GM18951 (cell line): ENCODE results near the gene RAB1B.
"Not testable (repeated sequence)": the region's sequence is repeated elsewhere in the genome, so short reads cannot be mapped to it uniquely, and the experiment has no call there.

Experiments
- POLR2A ChIP-seq: IDR thresholded peaks from 4 replicates; pipeline ENCODE4 v1.6.1; 2011; ENCODE audit warnings: mild to moderate bottlenecking; ENCODE audit not compliant: insufficient read length, insufficient read depth; ENCODE audit errors: extremely low read depth
- in situ Hi-C: fragments of 300-500 bp; cut with MboI; formaldehyde crosslinking; loops from one replicate; pipeline ENCODE4 v1.12.0; 2022; ENCODE audit warnings: low sequenced_read_pairs, mixed read lengths, inconsistent platforms; ENCODE audit not compliant: unreplicated experiment

RAB1B gene

DNA sequence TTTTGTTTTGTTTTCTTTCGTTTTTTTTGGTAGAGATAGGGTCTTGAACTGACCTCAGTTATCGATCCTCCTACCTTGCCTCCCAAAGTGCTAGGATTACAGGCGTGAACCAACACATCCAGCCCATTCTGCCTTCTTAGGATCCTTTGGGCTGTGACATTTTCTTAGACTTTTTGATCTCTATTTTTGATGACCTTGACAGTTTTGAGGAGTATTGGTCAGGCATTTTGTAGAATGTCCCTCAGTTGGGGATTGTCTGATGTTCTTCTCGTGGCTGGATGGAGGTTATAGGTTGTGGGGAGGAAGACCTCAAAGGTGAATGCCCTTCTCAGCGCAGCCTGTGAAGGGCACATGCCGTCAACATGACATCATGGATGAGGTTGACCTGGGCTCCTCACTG is 19.5 kb upstream of the RAB1B start:
- no peak for TF ChIP-seq POLR2A
- in situ Hi-C loops = no loop called here

- no peak for TF ChIP-seq POLR2A
- in situ Hi-C loops = no loop called here
Measured at GRCh38 chr11:66251809-66252208, 16.6 kb upstream of the RAB1B start.

DNA sequence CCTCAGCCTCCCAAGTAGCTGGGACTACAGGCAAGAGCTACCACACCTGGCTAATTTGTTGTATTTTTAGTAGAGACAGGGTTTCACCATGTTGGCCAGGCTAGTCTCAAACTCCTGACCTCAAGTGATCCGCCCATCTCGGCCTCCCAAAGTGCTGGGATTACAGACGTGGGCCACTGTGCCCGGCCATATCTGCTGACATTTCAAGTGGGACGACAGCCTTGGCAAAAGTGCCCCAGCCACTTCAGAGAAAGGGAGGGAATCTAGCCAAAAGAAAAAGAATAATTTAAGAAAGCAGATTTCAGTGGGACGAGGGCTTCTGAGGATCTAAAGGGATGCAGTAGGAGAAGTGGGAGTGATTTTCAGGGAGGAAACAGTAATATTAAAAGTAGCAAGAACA is 15.4 kb upstream of the RAB1B start:
- in situ Hi-C loops = not testable (repeated sequence)

GRCh38 chr11:66258473-66258893 is 10.0 kb upstream of the RAB1B start:
- in situ Hi-C loops = no loop called here
- TF ChIP-seq POLR2A = no peak

DNA sequence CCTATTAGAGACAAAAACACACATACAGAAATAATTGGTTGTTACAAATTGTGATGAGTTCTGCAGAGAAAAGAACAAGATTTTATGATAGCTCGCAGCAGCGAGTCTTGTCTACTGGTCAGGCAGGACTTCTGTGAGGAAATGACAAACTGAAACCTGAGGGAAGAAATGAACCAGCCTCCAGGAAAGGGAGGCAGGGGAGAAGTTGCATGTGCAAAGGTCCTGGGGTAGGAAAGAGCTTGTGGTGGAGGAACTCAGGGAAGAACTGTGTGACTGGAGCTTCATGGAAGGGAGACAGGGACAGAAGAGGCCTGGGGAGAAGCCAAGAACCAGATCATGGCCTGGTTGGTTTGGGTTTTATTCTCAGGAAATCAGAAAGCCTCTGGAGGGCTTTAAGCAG is 9.2 kb upstream of the RAB1B start:
- in situ Hi-C loops = no loop called here
- no peak for TF ChIP-seq POLR2A

GRCh38 chr11:66259956-66260355 is 8.5 kb upstream of the RAB1B start:
- no peak for TF ChIP-seq POLR2A
- in situ Hi-C loops = no loop called here

DNA sequence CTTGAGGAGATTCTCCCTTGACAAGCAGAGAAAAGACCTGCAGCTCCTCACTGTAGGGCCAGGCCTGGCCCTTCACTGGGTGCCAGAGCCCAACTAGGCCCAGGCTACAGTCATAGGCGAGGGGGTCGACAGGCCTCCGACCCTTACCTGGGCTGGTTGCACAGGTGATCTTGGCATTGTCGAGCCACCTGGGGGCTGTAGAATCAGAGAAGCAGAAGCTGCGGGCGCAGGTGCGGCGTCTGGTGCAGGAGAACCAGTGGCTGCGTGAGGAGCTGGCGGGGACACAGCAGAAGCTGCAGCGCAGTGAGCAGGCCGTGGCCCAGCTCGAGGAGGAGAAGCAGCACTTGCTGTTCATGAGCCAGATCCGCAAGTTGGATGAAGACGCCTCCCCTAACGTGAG is 6.9 kb upstream of the RAB1B start:
- no peak for TF ChIP-seq POLR2A
- in situ Hi-C loops = no loop called here

GRCh38 chr11:66262191-66262590 is 6.2 kb upstream of the RAB1B start:
- no peak for TF ChIP-seq POLR2A
- in situ Hi-C loops = no loop called here

GRCh38 chr11:66262696-66263095 is 5.7 kb upstream of the RAB1B start:
- no peak for TF ChIP-seq POLR2A
- in situ Hi-C loops = no loop called here

DNA sequence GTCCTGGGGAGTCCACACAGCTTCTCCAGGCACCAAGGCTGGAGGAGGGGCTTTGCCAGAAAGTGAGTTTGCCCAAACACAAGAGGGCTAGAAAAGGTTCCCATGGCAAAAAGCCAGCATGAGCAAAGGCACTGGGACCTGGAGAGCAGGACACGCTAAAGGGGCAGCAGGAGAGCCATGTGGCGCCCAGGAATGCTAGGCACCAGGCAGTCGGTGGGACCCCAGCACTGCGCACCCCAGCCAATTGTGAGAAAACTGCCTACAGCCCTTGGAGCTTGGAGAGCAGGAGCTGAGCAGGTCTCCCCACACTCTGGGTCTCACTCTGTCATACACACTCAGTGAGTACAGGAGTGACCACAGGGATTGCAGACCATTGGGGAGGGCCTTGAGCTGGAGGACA is 5.2 kb upstream of the RAB1B start:
- no peak for TF ChIP-seq POLR2A
- in situ Hi-C loops = no loop called here

GRCh38 chr11:66263785-66264184 is 4.7 kb upstream of the RAB1B start:
- TF ChIP-seq POLR2A = no peak
- in situ Hi-C loops = no loop called here

DNA sequence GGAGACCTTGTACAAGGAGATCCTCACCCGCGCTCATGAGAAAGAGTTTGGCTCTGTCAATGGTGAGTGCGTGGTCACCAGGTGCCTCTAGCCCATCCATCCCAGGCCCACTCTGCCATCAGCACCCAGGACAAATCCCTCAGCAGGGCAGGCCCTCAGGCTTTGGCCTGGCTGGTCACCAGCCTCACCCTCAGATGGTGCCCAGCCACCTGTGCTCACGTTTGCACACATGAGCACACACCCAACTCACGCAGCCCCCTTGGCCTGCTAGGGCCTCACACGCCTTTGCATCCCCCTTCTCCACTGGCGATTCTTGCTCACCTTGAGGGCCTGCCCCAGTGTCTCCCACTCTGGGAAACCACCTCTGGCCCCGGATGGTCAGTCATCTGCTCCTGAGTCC is 4.1 kb upstream of the RAB1B start:
- TF ChIP-seq POLR2A = no peak
- in situ Hi-C loops = no loop called here

DNA sequence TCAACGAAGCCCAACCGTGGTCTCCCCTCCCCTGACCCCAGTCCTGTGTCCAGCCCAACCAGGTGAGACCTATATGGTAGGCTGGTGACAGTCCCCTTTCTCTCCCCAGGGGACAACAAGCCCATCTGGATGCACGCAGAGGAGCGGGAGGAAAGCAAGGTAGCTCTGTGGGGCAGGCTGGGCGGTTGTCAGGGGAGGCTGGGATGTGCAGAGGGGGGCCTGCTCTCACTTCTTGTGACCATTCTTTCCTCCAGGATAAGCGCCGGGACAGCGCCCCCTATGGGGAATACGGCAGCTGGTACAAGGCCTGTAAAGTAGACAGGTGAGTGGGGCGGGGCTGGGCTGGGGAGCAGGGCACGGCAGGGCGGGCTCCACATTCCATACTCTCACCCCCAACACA is 3.5 kb upstream of the RAB1B start:
- in situ Hi-C loops = no loop called here
- no peak for TF ChIP-seq POLR2A

- TF ChIP-seq POLR2A = no peak
- in situ Hi-C loops = no loop called here
Measured at GRCh38 chr11:66265531-66266377, 2.7 kb upstream of the RAB1B start.
